C4-2B (cell line): ENCODE data around the gene MATN1.

Experiments
- ZFX ChIP-seq: fragments of 450-650 bp; IDR thresholded peaks from 2 replicates; pipeline ENCODE4 v1.6.1; 2017
- TF ChIP-seq, protein P1 (sequence below): fragments of 450-650 bp; conservative IDR thresholded peaks from 2 replicates; pipeline ENCODE4 v1.5.1; 2017; ENCODE audit warnings: mild to moderate bottlenecking

DNA sequence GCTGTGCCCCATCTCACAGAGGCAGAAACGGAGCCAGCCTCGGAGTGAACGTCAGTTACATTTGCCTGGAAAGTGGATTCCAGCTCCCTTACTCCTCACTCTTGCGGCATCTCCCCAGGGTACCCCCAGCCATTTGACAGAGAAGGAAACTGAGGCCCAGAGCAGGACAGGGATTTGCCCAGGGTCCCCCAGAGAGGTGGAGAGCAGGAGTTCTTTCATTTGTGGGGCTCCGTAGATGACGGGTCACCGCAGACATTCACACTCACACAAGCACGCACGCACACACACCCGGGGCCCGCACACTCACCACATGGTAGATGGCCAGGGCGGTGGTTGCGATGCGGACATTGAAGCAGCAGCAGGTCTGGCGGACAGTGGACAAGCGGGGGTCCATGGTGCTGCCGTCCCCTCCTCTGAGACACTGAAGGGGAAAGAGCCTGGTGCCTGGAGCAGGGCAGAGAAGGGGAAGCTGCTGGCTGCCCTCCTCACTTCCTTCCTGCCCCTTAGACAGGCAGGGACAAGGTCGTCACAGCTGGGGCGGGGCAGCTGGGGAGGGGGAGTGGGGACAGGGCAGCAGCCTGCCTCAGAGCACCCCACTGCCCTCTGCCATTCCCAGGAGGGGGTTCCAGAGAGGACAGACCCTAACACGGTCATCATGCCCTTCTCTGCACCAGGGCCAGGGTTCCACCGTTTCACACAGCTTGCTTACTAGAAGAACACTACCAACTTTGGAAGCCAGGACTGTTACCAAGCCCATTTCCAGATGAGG is 34.2 kb upstream of the MATN1 start, which contains the start of gene LAPTM5:
- TF ChIP-seq, protein P1, sequence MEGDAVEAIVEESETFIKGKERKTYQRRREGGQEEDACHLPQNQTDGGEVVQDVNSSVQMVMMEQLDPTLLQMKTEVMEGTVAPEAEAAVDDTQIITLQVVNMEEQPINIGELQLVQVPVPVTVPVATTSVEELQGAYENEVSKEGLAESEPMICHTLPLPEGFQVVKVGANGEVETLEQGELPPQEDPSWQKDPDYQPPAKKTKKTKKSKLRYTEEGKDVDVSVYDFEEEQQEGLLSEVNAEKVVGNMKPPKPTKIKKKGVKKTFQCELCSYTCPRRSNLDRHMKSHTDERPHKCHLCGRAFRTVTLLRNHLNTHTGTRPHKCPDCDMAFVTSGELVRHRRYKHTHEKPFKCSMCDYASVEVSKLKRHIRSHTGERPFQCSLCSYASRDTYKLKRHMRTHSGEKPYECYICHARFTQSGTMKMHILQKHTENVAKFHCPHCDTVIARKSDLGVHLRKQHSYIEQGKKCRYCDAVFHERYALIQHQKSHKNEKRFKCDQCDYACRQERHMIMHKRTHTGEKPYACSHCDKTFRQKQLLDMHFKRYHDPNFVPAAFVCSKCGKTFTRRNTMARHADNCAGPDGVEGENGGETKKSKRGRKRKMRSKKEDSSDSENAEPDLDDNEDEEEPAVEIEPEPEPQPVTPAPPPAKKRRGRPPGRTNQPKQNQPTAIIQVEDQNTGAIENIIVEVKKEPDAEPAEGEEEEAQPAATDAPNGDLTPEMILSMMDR = no peak
- TF ChIP-seq ZFX = no peak
